Measurements from ENCODE around the gene FRY. TPM values are rescaled to one million over a fixed set of nuclear protein-coding genes. Genes with fewer than 3 reads are reported as not detected.
A peak's percentile ranks its signal among the peaks of the same experiment; 100 is the strongest.

Gene FRY
- total RNA-seq, 2 donors from 2014 or later, result 32.0 to 45.4 TPM

DNA sequence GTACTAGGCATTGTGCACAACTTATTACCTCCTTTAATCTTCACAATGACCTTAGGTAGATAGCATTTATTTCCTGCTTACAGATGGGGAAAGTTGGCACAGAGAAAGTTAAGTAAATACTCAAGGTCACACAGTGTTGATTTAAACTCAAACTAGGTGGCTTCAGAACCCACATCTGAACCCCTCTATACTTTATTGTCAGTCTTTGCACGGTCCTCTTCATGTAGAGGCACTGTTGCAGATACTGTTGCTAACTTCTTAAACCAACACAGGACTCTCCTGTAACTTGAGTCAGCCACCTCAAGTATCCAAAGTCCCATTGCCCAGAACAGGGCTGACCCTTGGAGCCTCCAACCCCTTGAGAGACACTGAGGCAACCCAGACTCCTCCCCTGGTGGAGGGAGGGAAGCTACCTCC, 48.8 kb downstream of the FRY start:
- no peaks in the 10 kb centered on the region for H3K9me3 ChIP-seq
- DNase-seq (no peak), ATAC-seq (peak; percentile 9)
- WGBS, 2 donors, result 32 to 44% methylated on average over 1 of the region's 1 CpG
- peaks cover 10% of the 10 kb centered on the region for H3K4me1 ChIP-seq
- H3K36me3 ChIP-seq (replicated peaks in 1 of 2; ENCODE audit: insufficient read depth in 1 of 2, low read depth in 2 of 2), result no peaks in the 10 kb centered on the region
- H3K27me3 ChIP-seq, result no peaks in the 10 kb centered on the region
- TF ChIP-seq POLR2A (IDR thresholded peaks at IDR 0.05), result no peak
- no peak for TF ChIP-seq CTCF (IDR thresholded peaks at IDR 0.05)
- no peak overlapping the region for H3K27ac ChIP-seq
- H3K4me3 ChIP-seq, result no peak overlapping the region
- intact Hi-C loops (cut with DNase I), result no loop called here

GRCh38 chr13:32081591-32081990, 50.0 kb downstream of the FRY start:
- ATAC-seq, result no peak
- intact Hi-C loops (cut with DNase I), result no loop called here
- no peak for DNase-seq
- Histone ChIP-seq H3K4me3 (no peak overlapping the region), H3K36me3 (replicated peaks in 1 of 2; ENCODE audit: insufficient read depth in 1 of 2, low read depth in 2 of 2) (no peaks in the 10 kb centered on the region), H3K4me1 (peaks cover 10% of the 10 kb centered on the region), H3K27ac (no peak overlapping the region), H3K27me3 (no peaks in the 10 kb centered on the region), H3K9me3 (no peaks in the 10 kb centered on the region)
- WGBS, 2 donors, result 100% methylated on average over 2 of the region's 2 CpGs
- TF ChIP-seq CTCF (IDR thresholded peaks at IDR 0.05), result no peak
- TF ChIP-seq POLR2A (IDR thresholded peaks at IDR 0.05), result no peak

- 74 to 84% methylated on average over 2 of the region's 2 CpGs for WGBS, 2 donors
- DNase-seq, result no peak
- intact Hi-C loops (cut with DNase I), result no loop called here
Observed at GRCh38 chr13:32086366-32086765, 54.8 kb downstream of the FRY start.

GRCh38 chr13:32086791-32087441, 55.3 kb downstream of the FRY start:
- no peak for ATAC-seq

More at GRCh38 chr13:32086366-32086765, 54.8 kb downstream of the FRY start:
- no peaks in the 10 kb centered on the region for H3K27me3 ChIP-seq
- no peak overlapping the region for H3K27ac ChIP-seq
- H3K4me1 ChIP-seq, result peaks cover 7% of the 10 kb centered on the region
- no peaks in the 10 kb centered on the region for H3K36me3 ChIP-seq (replicated peaks in 1 of 2; ENCODE audit: insufficient read depth in 1 of 2, low read depth in 2 of 2)
- no peaks in the 10 kb centered on the region for H3K9me3 ChIP-seq
- no peak overlapping the region for H3K4me3 ChIP-seq
- ATAC-seq, result no peak
- TF ChIP-seq CTCF (IDR thresholded peaks at IDR 0.05) (no peak), POLR2A (IDR thresholded peaks at IDR 0.05) (no peak)

More at GRCh38 chr13:32086791-32087441, 55.3 kb downstream of the FRY start:
- Histone ChIP-seq H3K9me3 (no peaks in the 10 kb centered on the region), H3K4me1 (peaks cover 7% of the 10 kb centered on the region), H3K27me3 (no peaks in the 10 kb centered on the region), H3K27ac (no peak overlapping the region), H3K4me3 (no peak overlapping the region), H3K36me3 (replicated peaks in 1 of 2; ENCODE audit: insufficient read depth in 1 of 2, low read depth in 2 of 2) (no peaks in the 10 kb centered on the region)
- no peak for TF ChIP-seq POLR2A (IDR thresholded peaks at IDR 0.05)
- TF ChIP-seq CTCF (IDR thresholded peaks at IDR 0.05), result no peak
- intact Hi-C loops (cut with DNase I), result no loop called here
- 73 to 86% methylated on average over 4 of the region's 4 CpGs for WGBS, 2 donors
- no peak for DNase-seq
